NCI-H524 (cell line): ENCODE data around the gene MEF2B.
"Not testable (repeated sequence)": the region's sequence is repeated elsewhere in the genome, so short reads cannot be mapped to it uniquely, and the experiment has no call there.

Source experiments
- DNase-seq, 2 experiments: peaks; one replicate each; lab custom pipeline; 2025; lab: John Stamatoyannopoulos, UW

The MEF2B gene

DNA sequence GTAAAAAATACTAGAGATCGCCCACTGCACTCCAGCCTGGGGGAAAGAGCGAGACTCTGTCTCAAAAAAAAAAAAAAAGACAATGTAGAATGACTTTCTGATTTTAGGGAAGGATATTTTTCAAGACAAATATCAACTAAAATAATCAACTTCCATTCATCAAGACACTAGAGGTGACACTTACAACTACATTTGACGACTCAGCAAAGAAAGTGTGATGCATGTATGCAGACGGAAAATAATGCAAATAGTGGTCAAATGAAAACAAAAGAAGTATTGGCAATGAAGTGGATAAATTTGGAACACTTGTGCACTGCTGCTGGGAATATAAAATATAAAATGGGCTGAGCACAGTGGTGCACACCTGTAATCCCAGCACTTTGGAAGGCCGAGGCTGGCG lies 44.0 kb downstream of the MEF2B start:
- DNase-seq: no peak

DNA sequence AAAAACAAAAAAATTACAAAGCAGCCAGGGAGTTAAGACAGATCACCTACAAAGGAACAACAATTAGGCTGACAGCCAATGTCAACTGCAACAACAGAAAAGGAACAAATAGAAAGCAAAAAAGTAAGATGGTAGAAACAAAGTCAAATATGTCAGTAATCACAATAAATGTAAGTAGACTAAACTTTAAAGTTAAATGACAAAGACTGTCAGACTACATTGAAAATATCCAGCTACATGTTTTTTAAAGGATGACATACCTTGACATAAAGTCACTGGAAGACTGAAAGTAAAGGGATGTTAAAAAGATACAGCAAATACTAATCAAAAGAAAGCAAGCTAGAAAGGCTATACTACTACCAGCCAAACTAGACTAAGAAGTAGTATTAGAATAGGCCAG lies 46.7 kb downstream of the MEF2B start:
- DNase-seq: no peak

DNA sequence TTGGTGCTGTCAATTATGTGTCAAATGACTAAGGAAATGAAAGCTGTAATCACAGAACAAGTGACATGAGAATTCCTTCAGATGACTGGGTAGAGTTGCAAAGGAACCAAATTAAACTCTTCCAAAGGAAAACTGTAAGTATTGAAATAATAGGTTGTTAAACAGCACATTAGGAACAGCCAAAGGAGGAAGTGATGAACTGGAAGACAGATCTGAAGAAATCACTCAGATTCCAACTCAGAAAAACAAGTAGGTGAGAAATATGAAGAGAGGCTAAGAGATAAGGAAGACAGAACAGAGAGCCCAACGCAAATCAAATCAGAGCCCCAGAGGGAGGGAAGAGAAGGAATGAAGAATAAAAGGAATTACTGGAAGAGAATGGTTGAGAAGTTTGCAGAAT lies 47.2 kb downstream of the MEF2B start:
- no peak for DNase-seq

DNA sequence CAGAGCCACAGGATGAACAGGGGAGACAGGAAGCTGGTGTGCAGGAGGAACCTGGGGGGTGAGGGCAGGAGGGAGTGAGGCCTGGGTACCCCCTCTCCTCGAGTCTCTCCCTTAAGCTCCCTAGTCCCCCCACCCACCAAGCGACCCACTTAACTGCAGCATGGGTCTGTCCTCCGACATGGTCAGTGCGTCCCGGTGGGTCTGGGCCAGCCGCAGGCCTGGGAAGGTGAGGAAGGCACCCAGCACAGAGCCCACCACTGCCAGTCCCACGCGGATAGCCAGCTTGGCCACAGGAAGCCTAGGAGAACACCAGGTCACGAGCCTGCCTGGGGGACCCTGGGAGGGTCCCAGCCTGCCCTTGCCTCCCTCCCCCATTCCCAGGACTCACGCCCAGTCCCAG lies 48.7 kb downstream of the MEF2B start:
- no peak for DNase-seq

DNA sequence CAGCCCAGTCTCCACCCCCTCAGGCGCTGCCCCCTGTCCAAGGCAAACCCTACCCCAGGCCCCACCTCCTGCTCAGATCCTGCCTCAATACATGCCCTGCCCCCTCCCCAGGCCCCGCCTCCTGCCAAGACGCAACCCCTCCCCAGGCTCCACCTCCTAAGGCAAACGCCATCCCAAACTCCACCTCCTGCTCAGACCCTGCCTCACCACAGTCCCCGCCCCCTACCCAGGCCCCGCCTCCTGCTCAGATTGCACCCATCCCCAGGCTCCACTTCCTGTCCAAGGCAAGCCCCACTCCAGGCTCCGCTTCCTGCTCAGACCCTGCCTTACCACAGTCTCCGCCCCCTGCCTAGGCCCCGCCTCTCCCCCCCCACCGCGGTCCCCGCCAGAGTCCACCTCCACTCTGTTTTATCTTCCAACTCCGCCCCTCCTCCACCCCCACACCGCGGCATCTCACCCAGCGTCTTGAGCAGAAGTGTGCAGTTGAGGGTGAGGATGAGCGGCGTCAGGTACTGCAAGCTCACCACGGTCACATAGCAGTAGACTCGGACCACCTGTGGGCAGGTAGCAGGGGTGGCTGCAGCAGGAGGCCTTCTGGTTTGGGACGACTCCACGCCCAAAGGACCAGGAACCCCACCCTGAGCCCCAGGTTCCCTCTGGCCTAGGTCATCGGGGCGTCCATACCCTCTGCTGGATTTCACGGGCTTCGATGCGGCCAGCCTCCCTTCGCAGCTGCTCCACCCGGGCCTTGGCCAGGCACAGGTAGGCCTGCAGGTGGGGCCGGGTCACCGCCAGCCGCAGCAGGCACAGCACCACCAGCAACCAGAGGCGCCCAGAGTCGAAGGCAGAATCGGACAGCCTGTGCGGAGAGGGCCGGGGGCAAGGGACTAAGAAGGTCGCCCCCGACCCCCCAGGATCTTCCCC lies 49.5 kb downstream of the MEF2B start:
- no peak for DNase-seq

DNA sequence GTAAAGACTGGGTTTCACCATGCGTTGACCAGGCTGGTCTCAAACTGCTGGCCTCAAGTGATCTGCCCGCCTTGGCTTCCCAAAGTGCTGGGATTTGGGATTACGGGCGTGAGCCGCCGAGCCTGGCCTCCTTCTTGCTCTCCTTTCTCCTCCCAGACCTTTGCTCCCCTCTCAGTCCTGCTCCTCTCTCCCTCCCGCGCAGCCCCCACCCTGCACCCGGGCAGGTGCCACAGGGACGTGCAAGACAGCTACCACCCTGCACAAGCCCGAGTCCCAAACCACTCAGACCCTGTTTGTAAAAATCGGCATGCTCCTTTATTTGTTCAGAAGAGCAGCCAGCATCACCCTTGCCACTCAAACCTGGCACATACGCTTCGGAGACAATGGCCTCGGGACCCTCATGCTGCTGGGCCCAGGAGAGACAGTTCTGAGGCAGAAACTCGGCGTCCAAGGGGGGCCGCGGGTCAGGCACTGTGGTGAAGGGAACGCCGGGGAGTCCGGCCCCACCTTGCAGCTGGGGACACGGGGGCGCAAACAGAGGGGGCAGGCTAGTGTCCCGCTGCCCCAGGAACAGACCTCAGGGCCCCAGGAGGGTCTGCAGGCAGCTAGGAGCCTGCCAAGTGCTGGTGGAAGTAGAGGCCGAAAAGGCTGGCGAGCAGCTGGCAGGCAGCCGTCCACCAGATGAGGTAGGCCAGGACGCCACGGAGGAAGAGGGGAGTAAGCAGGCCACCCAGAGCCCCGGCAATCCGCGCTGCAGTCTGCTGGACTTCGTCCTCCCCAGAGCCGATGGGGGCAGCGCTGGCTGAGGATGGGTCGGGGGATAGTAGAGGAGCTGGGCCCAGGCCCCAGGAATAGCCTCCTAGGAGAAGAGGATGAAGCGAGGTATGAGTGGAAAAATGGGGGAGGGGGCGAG lies 50.5 kb downstream of the MEF2B start:
- no peak for DNase-seq

DNA sequence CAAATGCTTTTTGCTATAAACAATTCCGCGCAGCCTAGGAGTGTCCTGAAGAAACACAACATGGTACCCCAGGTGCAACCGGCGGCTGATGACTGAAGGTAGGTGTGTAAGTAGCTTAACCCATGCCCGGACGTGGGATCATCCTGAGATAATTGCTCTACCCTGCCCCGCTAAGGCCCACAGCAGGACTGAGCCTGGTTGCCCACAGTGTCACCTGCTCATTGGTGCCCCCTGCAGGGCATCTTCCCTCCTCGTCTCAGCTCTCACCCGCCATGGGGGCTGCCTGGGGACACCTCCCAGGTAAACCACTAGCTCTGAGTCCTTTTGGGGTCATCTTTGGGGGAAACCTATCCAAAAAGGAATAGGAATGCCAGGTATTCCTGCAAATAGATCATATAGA lies 54.1 kb downstream of the MEF2B start:
- DNase-seq: peak in 1 of 2 experiments; percentile 28

DNA sequence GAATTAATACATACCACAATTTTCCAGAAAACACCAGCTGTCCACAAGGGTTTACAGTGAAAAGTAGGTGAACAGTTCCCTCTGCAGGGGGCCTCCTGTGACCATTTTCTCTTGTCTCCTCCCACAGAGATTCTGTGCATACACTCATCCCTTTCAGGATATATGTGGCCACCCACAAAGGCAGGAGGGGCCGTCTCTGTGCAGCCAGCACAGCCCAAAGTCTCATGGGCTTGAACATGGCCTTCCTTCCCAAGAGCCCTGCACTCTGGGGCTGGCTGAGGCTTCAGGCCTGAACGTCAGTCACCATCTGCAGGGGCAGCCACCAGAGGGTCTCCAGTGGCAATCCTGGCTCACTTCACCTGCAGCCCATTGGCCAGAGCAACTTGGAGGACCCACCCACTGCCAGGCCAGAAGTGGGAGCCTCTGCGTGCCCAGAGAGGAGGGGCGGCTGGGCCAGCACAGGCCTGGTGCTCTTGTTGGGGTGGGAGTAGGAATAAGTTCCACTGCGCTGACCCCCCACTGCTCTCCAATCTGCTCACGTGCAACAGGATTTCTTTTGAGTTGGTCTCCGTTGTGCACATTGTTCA lies 56.9 kb downstream of the MEF2B start:
- DNase-seq: peak; percentile 91 to 93

DNA sequence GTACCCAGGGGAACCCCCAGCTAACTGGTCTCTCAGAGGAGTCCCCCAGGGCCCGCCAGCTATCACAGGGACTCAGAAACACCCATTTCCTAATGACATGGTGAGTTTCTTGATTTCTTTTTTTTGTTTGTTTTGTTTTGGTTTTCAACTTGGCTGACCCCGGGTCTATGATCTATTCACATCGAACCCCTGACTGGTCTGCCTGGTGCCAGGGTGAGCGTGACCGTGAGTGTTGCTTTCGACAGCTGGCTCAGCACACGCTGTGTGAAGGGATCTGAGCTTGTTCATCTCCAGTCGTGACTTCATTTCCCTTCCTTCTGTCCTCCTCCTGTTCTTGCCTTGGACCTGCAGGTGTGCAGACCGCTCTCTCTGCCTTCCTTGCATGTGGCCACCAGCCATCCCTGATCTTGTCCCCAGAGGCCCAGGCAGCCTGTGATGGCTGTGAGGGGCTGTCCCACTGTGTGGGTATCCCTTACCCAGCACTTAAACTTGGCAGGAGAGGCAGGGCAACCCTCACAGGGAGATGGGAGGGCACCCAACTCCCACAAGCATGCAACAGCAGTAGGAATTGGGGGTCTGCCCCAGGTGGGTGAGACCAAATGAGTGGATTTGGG lies 58.0 kb downstream of the MEF2B start:
- DNase-seq: peak in 1 of 2 experiments; percentile 21

DNA sequence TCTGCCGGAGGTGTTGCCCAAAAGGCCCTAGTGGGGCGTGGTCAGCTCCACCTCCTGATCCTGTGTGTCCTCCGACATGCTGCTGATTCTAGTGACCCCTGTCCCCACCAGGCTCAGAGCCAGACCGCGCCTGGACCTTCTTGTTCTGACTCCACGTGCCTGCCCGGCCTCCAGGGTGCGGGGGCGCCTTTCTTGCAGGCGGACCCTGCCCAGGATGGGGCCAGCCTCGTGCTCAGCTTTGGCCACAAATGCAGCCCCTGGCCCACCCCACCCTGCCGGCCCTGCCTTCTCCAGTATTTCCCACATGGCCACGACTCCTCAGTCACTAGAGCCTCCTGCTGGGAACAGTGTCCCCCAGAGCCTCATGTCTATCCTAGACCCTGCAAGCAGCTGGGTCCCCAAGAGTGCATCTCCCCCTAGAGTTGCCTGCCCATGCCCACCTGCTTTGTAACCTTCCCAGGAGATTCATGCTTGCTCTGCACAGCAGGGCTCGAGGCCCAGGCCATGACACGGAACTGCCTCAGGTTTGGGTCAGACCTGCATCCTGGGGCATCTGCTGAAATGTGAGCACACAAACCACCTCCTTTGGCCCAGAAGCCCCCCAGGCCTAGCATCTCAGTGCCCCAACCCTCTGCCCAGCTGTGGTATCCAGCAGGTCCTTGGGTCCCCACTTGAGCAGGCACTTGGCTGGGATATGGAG lies 58.8 kb downstream of the MEF2B start:
- no peak for DNase-seq

DNA sequence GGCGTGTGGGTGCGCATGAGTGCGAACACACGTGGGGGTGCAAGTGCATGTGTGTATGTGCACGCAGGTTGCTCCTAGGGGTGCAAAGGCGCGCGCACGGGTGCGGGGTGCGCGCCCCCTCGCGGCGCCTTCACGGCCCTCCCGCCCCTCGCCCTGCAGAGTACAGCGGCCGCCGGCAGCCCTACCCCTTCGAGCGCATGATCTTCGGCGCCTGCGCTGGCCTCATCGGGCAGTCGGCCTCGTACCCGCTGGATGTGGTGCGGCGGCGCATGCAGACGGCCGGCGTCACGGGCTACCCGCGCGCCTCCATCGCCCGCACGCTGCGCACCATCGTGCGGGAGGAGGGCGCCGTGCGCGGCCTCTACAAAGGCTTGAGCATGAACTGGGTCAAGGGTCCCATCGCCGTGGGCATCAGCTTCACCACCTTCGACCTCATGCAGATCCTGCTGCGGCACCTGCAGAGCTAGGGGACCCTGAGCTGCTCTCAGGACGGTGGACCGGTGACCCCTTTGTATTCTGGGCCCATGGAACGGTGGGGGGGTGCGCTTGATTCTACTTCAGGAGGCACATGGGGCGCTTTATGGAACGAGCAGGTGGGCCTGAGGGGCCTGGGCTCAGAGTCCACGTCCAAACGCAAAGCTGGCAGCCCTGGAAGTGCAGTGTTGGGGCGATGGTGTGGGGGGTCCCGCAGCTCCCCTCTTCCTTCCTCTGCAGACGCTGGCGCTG lies 59.5 kb downstream of the MEF2B start:
- no peak for DNase-seq

DNA sequence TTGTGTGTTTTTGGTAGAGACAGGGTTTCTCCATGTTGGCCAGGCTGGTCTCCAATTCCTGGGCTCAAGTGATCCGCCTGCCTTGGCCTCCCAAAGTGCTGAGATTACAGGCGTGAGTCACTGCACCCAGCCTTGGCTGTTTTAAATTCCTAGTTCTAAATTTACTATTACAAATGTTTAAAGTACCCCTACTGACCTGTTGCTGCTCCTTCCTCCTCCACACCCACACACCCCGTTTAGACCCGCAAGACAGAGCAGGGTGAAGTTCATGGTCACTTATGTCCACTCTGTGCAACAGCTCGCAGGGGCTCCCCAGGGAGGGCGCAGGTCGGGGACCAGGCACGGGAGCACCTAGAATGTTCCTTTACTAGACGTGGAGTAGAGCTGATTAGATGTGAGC lies 60.5 kb downstream of the MEF2B start:
- DNase-seq: no peak

DNA sequence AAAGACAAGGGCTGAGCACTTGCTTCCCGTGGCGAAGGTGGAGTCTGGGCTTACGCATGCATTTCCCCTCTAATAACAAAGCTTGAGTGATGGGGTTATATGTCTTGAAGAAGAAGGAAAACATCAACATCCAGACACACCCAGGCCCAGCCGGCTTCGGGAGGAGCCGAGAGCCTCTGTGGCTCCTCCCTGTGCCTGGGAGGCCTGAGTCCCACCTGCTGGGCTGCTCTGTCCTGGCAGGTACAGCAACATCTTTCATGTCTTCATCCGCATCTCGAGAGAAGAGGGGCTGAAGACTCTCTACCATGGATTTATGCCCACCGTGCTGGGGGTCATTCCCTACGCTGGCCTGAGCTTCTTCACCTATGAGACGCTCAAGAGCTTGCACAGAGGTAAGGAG lies 62.4 kb downstream of the MEF2B start:
- no peak for DNase-seq

DNA sequence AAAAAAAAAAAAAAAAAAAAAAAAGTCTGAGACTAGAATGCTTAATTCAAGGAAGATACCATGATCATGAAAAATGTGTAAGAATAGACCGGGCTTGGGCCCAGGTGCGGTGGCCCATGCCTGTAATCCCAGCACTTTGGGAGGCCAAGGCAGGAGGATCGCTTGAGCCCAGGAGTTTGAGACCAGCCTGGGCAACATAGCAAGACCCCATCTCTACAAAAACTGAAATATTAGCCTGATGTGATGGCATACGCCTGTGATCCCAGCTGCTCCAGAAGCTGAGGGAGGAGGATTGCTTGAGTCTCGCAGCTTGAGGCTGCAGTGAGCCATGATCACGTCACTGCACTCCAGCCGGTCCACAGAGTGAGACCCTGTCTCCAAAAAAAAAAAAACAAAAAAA lies 63.1 kb downstream of the MEF2B start:
- not testable (repeated sequence) for DNase-seq

DNA sequence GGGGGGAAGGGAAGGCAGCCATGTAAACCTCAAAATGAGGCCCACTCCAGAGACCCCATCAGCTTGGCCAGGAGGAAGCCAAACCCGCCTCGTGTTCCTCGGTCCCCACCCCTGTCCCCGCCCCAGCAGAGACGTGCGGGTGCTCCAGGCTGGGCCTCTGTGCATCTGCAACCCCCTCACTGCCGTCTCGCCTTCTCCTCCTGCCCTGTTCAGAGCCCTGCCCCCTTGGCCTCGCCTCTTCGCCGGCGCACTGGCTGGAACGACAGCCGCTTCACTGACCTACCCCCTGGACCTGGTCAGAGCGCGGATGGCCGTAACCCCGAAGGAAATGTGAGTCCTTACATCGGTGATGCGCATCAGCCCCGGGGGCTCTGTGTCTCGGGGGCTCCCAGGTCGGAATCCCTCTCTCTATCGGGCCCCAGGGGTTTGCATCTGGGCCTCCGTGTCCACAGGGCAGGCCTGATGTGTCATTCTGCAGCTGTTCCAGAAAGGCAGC lies 64.0 kb downstream of the MEF2B start:
- no peak for DNase-seq

DNA sequence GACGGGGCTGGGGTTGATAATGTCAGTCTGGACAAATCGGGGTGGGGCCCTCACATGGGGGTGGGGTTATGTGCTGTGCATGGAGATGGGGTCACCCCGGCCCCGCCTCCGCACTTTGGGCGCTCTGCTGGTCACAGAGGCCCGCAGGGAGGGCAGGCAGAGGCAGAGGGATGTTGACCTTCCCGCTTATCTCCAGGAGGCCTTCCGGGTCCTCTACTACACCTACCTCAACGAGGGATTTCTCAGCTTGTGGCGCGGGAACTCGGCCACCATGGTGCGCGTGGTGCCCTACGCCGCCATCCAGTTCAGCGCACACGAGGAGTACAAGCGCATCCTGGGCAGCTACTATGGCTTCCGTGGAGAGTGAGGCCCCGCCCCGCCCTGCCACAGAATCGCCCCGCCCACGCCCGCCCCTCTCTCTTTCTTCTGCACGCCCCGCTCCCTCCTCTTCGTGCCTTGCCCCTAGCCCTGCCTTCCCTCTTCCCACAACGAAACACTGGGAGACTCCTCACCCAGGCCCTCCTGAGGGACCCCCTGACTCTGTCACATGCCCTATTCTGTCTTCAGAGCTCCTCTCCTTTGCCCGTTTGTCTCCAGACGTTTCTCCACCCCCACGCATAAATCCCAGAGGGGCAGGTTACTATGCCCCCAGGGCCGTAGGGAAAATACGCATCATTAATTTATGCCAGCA lies 64.6 kb downstream of the MEF2B start:
- DNase-seq: no peak

DNA sequence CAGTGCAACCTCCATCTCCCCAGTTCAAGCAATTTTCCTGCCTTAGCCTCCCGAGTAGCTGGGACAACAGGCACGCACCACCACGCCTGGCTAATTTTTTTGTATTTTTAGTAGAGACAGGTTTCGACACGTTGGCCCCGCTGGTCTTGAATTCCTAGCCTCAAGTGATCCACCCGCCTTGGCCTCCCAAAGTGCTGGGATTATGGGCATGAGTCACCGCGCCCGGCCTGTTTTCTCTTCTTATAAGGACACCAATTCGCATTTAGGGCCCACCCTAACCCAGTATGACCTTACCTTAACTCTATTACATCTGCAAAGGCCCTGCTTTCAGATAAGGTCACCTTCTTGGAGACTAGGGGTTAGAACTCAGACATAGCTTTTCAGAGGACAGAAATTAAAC lies 66.9 kb downstream of the MEF2B start:
- no peak for DNase-seq

DNA sequence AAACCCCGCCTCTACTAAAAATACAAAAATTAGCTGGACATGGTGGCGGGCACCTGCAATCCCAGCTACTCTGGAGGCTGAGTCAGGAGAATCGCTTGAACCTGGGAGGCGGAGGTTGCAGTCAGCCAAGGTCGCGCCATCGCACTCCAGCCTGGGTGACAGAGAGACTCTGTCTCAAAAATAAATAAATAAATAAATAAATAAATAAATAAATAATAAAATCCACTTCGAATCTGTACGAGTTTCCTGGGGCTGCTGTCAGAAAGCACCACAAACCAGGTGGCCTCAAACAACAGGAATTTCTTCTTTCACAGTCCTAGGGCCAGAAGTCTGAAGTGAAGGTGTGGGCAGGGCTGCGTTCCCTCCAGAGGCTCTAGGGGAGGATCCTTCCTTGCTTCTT lies 67.5 kb downstream of the MEF2B start:
- not testable (repeated sequence) for DNase-seq

DNA sequence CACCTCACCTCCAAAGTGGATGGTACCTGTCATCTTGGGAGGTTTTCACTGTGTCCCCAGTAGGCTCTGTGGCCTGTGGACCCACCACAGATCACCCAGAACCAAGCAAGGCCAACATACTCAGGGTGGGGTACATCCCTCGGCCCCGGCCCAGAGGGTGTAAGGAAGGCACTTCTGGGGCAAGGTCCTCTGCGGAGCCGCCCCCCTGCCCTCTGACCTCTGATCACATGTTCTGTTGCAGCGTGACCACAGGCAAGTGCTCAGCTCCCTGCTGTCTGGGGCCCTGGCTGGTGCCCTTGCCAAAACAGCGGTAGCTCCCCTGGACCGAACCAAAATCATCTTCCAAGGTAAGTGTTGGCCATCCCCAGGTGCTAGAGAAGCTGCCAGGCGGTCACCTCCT lies 68.5 kb downstream of the MEF2B start:
- DNase-seq: no peak
